ENCODE measurements around the gene DSCAML1.

DSCAML1 gene

DNA sequence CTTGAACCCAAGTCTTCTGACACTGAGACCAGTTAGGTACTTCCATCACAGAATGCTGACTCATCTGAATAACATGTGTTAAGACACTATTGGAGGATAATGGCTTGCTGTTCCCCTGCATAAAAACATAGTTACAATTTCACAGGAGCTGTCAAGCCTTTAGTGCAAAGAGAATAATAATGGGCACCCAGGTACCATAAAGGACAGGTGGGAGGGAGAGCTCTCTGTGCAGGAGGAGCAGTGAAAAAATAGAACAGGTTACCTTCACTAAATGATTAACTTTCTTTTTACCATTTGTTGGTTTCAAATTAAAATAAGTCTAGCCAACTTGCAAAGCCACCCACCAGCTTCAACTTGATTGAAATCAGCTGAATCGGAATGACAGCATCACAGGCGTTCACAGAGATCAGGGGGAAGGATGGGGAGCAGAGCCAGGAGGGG, 173.2 kb downstream of the DSCAML1 start:
- H3K4me3 ChIP-seq (ENCODE audit: low read depth, low read length) = no peak overlapping the region
- ChIA-PET POLR2A (no interaction called here), CTCF (interaction anchor here (1.3 to 2.4 kb wide), 2 partner anchors 9 to 181 kb away, joined by 3 to 5 read pairs; no protein-coding TSS in a partner anchor)
- TF ChIP-seq, protein P1, sequence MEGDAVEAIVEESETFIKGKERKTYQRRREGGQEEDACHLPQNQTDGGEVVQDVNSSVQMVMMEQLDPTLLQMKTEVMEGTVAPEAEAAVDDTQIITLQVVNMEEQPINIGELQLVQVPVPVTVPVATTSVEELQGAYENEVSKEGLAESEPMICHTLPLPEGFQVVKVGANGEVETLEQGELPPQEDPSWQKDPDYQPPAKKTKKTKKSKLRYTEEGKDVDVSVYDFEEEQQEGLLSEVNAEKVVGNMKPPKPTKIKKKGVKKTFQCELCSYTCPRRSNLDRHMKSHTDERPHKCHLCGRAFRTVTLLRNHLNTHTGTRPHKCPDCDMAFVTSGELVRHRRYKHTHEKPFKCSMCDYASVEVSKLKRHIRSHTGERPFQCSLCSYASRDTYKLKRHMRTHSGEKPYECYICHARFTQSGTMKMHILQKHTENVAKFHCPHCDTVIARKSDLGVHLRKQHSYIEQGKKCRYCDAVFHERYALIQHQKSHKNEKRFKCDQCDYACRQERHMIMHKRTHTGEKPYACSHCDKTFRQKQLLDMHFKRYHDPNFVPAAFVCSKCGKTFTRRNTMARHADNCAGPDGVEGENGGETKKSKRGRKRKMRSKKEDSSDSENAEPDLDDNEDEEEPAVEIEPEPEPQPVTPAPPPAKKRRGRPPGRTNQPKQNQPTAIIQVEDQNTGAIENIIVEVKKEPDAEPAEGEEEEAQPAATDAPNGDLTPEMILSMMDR (IDR thresholded peaks at IDR 0.05; ENCODE audit: insufficient read depth, low read length, missing control alignments) = no peak
- DNase-seq (ENCODE audit: low read depth, low spot score) = no peak

DNA sequence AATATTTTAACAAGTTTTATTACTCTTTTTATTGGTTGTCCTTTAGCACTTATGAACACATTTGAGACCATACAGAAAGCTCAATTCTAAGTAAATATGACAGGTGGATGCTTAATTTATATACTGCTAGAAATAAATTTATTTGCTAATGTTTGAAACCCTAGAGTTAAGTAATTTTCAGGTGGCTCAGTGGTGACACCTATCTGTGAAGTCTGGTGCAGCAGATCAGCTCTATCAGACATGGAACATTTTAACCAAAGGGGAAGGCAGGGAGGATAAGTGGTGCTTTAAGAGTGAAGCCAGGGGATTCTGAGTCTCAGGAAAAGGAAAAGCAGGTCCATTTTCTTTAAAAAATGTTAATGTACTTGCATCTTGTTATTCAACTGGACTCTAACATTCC, 175.8 kb downstream of the DSCAML1 start:
- CTCF ChIA-PET = interaction anchor here (1.0 to 6.0 kb wide), 5 partner anchors 9 to 195 kb away, joined by 3 to 51 read pairs (median 4); no protein-coding TSS in a partner anchor
- TF ChIP-seq, protein P1 (IDR thresholded peaks at IDR 0.05; ENCODE audit: insufficient read depth, low read length, missing control alignments) = peak; percentile 21
- no peak for DNase-seq (ENCODE audit: low read depth, low spot score)
- H3K4me3 ChIP-seq (ENCODE audit: low read depth, low read length) = no peak overlapping the region
- POLR2A ChIA-PET = no interaction called here

GRCh38 chr11:117620659-117621058, 176.4 kb downstream of the DSCAML1 start:
- H3K4me3 ChIP-seq (ENCODE audit: low read depth, low read length) = no peak overlapping the region
- POLR2A ChIA-PET = no interaction called here
- CTCF ChIA-PET = interaction anchor here (1.0 to 6.0 kb wide), 5 partner anchors 9 to 194 kb away, joined by 3 to 51 read pairs (median 4); no protein-coding TSS in a partner anchor
- TF ChIP-seq, protein P1 (IDR thresholded peaks at IDR 0.05; ENCODE audit: insufficient read depth, low read length, missing control alignments) = no peak
- DNase-seq (ENCODE audit: low read depth, low spot score) = no peak

GRCh38 chr11:117620086-117620485, 176.9 kb downstream of the DSCAML1 start:
- CTCF ChIA-PET = interaction anchor here (6.0 kb wide), 1 partner anchor 194 kb away, joined by 51 read pairs; no protein-coding TSS in a partner anchor
- no peak for DNase-seq (ENCODE audit: low read depth, low spot score)
- H3K4me3 ChIP-seq (ENCODE audit: low read depth, low read length) = no peak overlapping the region
- POLR2A ChIA-PET = no interaction called here
- TF ChIP-seq, protein P1 (IDR thresholded peaks at IDR 0.05; ENCODE audit: insufficient read depth, low read length, missing control alignments) = no peak

- TF ChIP-seq, protein P1 (IDR thresholded peaks at IDR 0.05; ENCODE audit: insufficient read depth, low read length, missing control alignments) = no peak
- ChIA-PET POLR2A (no interaction called here), CTCF (interaction anchor here (6.0 kb wide), 1 partner anchor 193 kb away, joined by 51 read pairs; no protein-coding TSS in a partner anchor)
- H3K4me3 ChIP-seq (ENCODE audit: low read depth, low read length) = no peak overlapping the region
- DNase-seq (ENCODE audit: low read depth, low spot score) = no peak
Observed at GRCh38 chr11:117619661-117620060, 177.4 kb downstream of the DSCAML1 start.

- ChIA-PET CTCF (interaction anchor here (0.6 to 6.0 kb wide), 2 partner anchors 193 to 247 kb away, joined by 3 to 51 read pairs; no protein-coding TSS in a partner anchor), POLR2A (no interaction called here)
- DNase-seq (ENCODE audit: low read depth, low spot score) = no peak
- no peak overlapping the region for H3K4me3 ChIP-seq (ENCODE audit: low read depth, low read length)
- TF ChIP-seq, protein P1 (IDR thresholded peaks at IDR 0.05; ENCODE audit: insufficient read depth, low read length, missing control alignments) = no peak
Observed at GRCh38 chr11:117618982-117619355, 178.0 kb downstream of the DSCAML1 start.
